Progenitor cell of endocrine pancreas (in vitro differentiated cells): ENCODE data around the gene DNAH11. TPM values are rescaled to one million over a fixed set of nuclear protein-coding genes. Genes with fewer than 3 reads are reported as not detected.

ENCODE experiments used
- DNase-seq: peaks from one replicate; pipeline ENCODE4 v3.0.0; 2021; ENCODE audit warnings: low spot score; ENCODE audit not compliant: unreplicated experiment
- H3K27ac Mint-ChIP-seq: 2 replicates; pipeline ENCODE4 v1.8.0; 2021; ENCODE audit warnings: mild to moderate bottlenecking, moderate library complexity, mixed read lengths
- H3K27me3 Mint-ChIP-seq: 2 replicates; pipeline ENCODE4 v1.8.0; 2021; ENCODE audit warnings: mixed read lengths
- H3K36me3 Mint-ChIP-seq: 2 replicates; pipeline ENCODE4 v1.8.0; 2022; ENCODE audit warnings: mixed read lengths; ENCODE audit not compliant: insufficient read depth
- H3K4me1 Mint-ChIP-seq: 2 replicates; pipeline ENCODE4 v1.8.0; 2021; ENCODE audit warnings: low read depth, mixed read lengths
- H3K4me3 Mint-ChIP-seq: 2 replicates; pipeline ENCODE4 v1.8.0; 2021; ENCODE audit warnings: low read depth, mild to moderate bottlenecking, moderate library complexity, mixed read lengths
- H3K9me3 Mint-ChIP-seq: 2 replicates; pipeline ENCODE4 v1.8.0; 2021; ENCODE audit warnings: low read depth, mixed read lengths
- CTCF ChIP-seq: fragments of 200-600 bp; sonication (generic); IDR thresholded peaks from one replicate; pipeline ENCODE4 v1.5.0; 2021; ENCODE audit warnings: antibody characterized with exemption, mild to moderate bottlenecking; ENCODE audit not compliant: unreplicated experiment
- total RNA-seq: library from RNA; stranded (reverse); gene quantifications from 2 replicates; pipeline ENCODE4 v1.2.1, GENCODE V29; 2021

Gene DNAH11
- total RNA-seq, 1 donor from 2014 or later, result 1.6 TPM

GRCh38 chr7:21544303-21544656 lies 1.4 kb downstream of the DNAH11 start:
- Mint-ChIP-seq H3K27ac (no peak overlapping the region), H3K36me3 (no peaks in the 10 kb centered on the region), H3K4me3 (no peak overlapping the region), H3K9me3 (no peaks in the 10 kb centered on the region), H3K27me3 (peaks cover 75% of the 10 kb centered on the region), H3K4me1 (peaks cover 3% of the 10 kb centered on the region)
- no peak for DNase-seq
- TF ChIP-seq CTCF, result no peak

GRCh38 chr7:21544715-21545114 lies 1.9 kb downstream of the DNAH11 start:
- peaks cover 72% of the 10 kb centered on the region for H3K27me3 Mint-ChIP-seq
- no peak for DNase-seq
- no peak overlapping the region for H3K4me3 Mint-ChIP-seq
- peaks cover 3% of the 10 kb centered on the region for H3K4me1 Mint-ChIP-seq
- no peaks in the 10 kb centered on the region for H3K36me3 Mint-ChIP-seq
- H3K9me3 Mint-ChIP-seq, result no peaks in the 10 kb centered on the region
- H3K27ac Mint-ChIP-seq, result no peak overlapping the region
- no peak for TF ChIP-seq CTCF

- H3K4me3 Mint-ChIP-seq, result no peak overlapping the region
- H3K27ac Mint-ChIP-seq, result no peak overlapping the region
- H3K27me3 Mint-ChIP-seq, result peaks cover 45% of the 10 kb centered on the region
- peaks cover 3% of the 10 kb centered on the region for H3K9me3 Mint-ChIP-seq
- TF ChIP-seq CTCF, result no peak
- DNase-seq, result no peak
- H3K4me1 Mint-ChIP-seq, result peaks cover 6% of the 10 kb centered on the region
- H3K36me3 Mint-ChIP-seq, result no peaks in the 10 kb centered on the region
Observed at GRCh38 chr7:21547501-21547900, 4.7 kb downstream of the DNAH11 start.

- no peak overlapping the region for H3K4me3 Mint-ChIP-seq
- H3K27ac Mint-ChIP-seq, result no peak overlapping the region
- H3K27me3 Mint-ChIP-seq, result peaks cover 38% of the 10 kb centered on the region
- DNase-seq, result no peak
- peaks cover 3% of the 10 kb centered on the region for H3K9me3 Mint-ChIP-seq
- H3K36me3 Mint-ChIP-seq, result no peaks in the 10 kb centered on the region
- H3K4me1 Mint-ChIP-seq, result peaks cover 4% of the 10 kb centered on the region
- TF ChIP-seq CTCF, result no peak
Observed at GRCh38 chr7:21548491-21548890, 5.7 kb downstream of the DNAH11 start.

- Mint-ChIP-seq H3K4me1 (peaks cover 3% of the 10 kb centered on the region), H3K27me3 (peaks cover 23% of the 10 kb centered on the region), H3K27ac (no peak overlapping the region), H3K9me3 (peaks cover 3% of the 10 kb centered on the region), H3K4me3 (no peak overlapping the region), H3K36me3 (no peaks in the 10 kb centered on the region)
- TF ChIP-seq CTCF, result no peak
- DNase-seq, result no peak
Observed at GRCh38 chr7:21550076-21550475, 7.2 kb downstream of the DNAH11 start.
